Coronary artery (tissue), 2 donors: ENCODE results near the gene ITFG2.

Source experiments
- DNase-seq: peaks from one replicate; pipeline ENCODE4 v3.0.0-alpha.2; 2017; ENCODE audit warnings: low spot score
- H3K27ac ChIP-seq, 2 donors: fragments of 200-600 bp; sonication (generic); one replicate each; pipeline ENCODE4 v1.5.1; 2016 to 2019
- H3K4me3 ChIP-seq: fragments of 200-600 bp; sonication (generic); 2 replicates; pipeline ENCODE4 v1.5.1; 2016; ENCODE audit warnings: mild to moderate bottlenecking, moderate library complexity
- CTCF ChIP-seq: fragments of 200-600 bp; sonication (generic); IDR thresholded peaks from one replicate; pipeline ENCODE4 v1.5.1; 2019; ENCODE audit warnings: antibody characterized with exemption

Gene ITFG2

GRCh38 chr12:2855546-2855945, 43.1 kb downstream of the ITFG2 start:
- peak overlapping the region in 1 of 2 donors; percentile 62 for H3K27ac ChIP-seq
- no peak for TF ChIP-seq CTCF
- DNase-seq, result no peak
- H3K4me3 ChIP-seq, result no peak overlapping the region

GRCh38 chr12:2856051-2856450, 43.6 kb downstream of the ITFG2 start:
- peak overlapping the region in 1 of 2 donors; percentile 62 for H3K27ac ChIP-seq
- DNase-seq, result no peak
- TF ChIP-seq CTCF, result no peak
- H3K4me3 ChIP-seq, result no peak overlapping the region

DNA sequence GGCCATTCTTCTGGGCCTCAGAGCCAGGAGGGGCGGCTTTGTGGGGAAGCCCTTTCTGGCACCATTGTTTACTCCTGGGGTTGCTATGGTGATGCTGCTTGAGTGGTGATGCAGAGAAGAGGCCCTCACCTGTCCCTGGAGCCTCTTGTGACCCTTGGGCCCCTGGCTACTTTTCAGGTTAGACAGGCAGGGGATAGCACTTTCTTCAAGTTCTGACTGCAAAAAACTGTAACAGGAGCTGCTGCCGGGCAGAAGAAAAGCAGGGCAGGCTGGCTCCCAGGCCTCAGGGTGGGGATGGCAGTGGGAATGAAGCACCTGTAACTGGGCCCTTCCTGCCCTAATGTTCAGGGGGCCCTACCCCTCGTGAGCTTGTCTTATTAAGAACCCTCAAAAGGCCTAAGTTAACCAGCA, 44.6 kb downstream of the ITFG2 start, which contains the start of gene TEX52:
TSS of gene TEX52 (minus strand) at position 19 of the 411 bp plus-strand sequence. CDS start at position 6, 13 bp downstream.
- no peak for DNase-seq
- Histone ChIP-seq H3K4me3 (no peak within 1 kb of the TSS), H3K27ac (peak within 1 kb of the TSS in 1 of 2 donors; percentile 62)
- TF ChIP-seq CTCF, result no peak

DNA sequence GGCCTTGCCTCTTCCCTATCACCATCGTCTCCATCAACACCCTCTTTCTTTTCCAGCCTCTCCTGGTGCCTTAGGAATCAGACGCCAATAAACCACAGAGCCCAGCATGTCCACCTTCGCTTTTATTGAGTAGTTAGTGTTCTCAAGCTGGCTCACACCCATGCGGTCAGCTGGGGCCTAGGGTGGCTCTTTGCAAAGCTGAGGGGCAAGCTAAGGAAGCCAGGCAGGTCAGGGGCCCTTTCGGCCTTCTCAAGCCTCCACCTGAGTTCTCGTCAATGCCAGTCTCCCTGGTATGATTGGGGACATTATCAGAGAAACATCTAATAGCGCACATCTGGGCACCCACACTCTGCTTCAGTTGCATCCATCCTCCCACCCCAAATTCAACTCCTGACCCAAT, 45.1 kb downstream of the ITFG2 start:
- H3K4me3 ChIP-seq, result no peak overlapping the region
- TF ChIP-seq CTCF, result no peak
- DNase-seq, result no peak
- no peak overlapping the region for H3K27ac ChIP-seq

GRCh38 chr12:2858334-2858733, 45.9 kb downstream of the ITFG2 start:
- H3K27ac ChIP-seq, result peak overlapping the region in 1 of 2 donors; percentile 63
- no peak for DNase-seq
- no peak for TF ChIP-seq CTCF

GRCh38 chr12:2858944-2859421, 46.5 kb downstream of the ITFG2 start:
- H3K4me3 ChIP-seq, result peak overlapping the region; percentile 24
- TF ChIP-seq CTCF, result no peak
- peak overlapping the region in 1 of 2 donors; percentile 63 for H3K27ac ChIP-seq
- DNase-seq, result no peak

More at GRCh38 chr12:2858334-2858733, 45.9 kb downstream of the ITFG2 start:
- H3K4me3 ChIP-seq, result no peak overlapping the region

- H3K4me3 ChIP-seq, result no peak overlapping the region
- TF ChIP-seq CTCF, result no peak
- H3K27ac ChIP-seq, result no peak overlapping the region
- no peak for DNase-seq
Observed at GRCh38 chr12:2860170-2860569, 47.7 kb downstream of the ITFG2 start.
